Amygdala (tissue), 56 donors: ENCODE data around the gene PCDHB5.
"Not testable (repeated sequence)": the region's sequence is repeated elsewhere in the genome, so short reads cannot be mapped to it uniquely, and the experiment has no call there.

Experiments used
- DNase-seq, 56 donors: peaks; one replicate each; lab custom pipeline; 2025; lab: John Stamatoyannopoulos, UW

Gene PCDHB5

DNA sequence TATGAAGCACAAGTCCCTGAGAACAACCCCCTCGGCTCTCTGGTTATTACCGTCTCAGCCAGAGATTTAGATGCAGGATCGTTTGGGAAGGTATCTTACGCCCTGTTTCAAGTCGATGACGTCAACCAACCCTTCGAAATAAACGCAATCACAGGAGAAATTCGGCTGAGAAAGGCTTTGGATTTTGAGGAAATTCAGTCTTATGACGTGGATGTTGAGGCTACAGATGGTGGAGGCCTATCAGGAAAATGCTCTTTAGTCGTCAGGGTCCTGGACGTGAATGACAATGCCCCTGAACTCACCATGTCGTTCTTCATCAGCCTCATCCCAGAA is 16.0 kb downstream of the PCDHB5 start:
- no peak for DNase-seq

DNA sequence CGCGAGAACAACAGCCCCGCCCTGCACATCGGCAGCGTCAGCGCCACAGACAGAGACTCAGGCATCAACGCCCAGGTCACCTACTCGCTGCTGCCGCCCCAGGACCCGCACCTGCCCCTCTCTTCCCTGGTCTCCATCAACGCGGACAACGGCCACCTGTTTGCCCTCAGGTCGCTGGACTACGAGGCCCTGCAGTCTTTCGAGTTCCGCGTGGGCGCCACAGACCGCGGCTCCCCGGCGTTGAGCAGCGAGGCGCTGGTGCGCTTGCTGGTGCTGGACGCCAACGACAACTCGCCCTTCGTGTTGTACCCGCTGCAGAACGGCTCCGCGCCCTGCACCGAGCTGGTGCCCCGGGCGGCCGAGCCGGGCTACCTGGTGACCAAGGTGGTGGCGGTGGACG is 16.6 kb downstream of the PCDHB5 start:
- not testable (repeated sequence) for DNase-seq

GRCh38 chr5:141152096-141152495 is 17.1 kb downstream of the PCDHB5 start:
- DNase-seq = not testable (repeated sequence)

GRCh38 chr5:141155540-141156374 is 20.8 kb downstream of the PCDHB5 start:
- DNase-seq = peak in 1 of 56 donors; percentile 9

DNA sequence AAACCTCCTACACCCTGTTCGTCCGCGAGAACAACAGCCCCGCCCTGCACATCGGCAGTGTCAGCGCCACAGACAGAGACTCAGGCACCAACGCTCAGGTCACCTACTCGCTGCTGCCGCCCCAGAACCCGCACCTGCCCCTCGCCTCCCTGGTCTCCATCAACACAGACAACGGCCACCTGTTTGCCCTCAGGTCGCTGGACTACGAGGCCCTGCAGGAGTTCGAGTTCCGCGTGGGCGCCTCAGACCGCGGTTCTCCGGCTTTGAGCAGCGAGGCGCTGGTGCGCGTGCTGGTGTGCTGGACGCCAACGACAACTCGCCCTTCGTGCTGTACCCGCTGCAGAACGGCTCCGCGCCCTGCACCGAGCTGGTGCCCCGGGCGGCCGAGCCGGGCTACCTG is 22.4 kb downstream of the PCDHB5 start:
- DNase-seq = not testable (repeated sequence)

DNA sequence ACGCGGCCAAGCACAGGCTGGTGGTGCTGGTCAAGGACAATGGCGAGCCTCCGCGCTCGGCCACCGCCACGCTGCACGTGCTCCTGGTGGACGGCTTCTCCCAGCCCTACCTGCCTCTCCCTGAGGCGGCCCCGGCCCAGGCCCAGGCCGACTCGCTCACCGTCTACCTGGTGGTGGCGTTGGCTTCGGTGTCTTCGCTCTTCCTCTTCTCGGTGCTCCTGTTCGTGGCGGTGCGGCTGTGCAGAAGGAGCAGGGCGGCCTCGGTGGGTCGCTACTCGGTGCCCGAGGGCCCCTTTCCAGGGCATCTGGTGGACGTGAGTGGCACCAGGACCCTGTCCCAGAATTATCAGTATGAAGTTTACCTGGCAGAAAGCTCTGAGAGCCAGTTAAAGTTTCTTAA is 22.9 kb downstream of the PCDHB5 start:
- not testable (repeated sequence) for DNase-seq

DNA sequence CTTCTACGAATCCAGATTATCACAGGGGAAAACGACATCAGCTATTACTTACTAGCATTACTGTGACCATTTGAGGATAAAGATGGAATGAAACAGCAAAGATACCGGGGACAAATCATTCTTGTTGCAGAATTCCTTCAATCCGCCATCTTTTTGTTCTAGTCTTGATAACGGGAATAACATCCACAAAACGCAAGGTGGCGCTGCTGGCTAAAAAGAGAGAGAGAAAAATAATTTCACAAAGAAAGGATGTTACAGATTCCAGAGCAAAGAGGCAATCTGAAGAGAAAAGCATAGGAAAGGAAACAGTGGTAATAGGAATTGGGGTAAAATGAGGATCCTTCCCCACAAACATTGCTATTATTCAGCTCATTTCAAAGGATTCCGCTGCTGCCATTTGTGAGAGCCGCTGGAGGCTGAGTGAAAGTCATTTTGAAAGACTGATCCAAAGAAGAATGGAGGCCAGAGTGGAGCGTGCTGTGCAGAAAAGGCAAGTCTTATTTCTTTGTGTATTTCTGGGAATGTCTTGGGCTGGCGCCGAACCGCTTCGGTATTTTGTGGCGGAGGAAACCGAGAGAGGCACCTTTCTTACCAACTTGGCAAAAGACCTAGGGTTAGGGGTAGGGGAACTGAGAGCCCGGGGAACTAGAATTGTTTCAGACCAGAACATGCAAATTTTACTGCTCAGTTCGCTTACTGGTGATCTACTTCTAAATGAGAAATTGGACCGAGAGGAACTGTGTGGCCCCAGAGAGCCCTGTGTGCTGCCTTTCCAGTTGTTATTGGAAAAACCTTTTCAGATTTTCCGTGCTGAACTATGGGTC is 37.6 kb downstream of the PCDHB5 start, which contains the start of gene PCDHB7:
TSS of gene PCDHB7 (plus strand) at position 264 of the 824 bp plus-strand sequence. CDS start at position 456, 192 bp downstream.
- peak in 4 of 56 donors; percentile 3 to 19 (median 13) for DNase-seq

GRCh38 chr5:141174291-141175104 is 39.5 kb downstream of the PCDHB5 start:
- not testable (repeated sequence) for DNase-seq

- DNase-seq = no peak
These were observed 40.9 kb downstream of the PCDHB5 start for GRCh38 chr5:141175933-141176332.

DNA sequence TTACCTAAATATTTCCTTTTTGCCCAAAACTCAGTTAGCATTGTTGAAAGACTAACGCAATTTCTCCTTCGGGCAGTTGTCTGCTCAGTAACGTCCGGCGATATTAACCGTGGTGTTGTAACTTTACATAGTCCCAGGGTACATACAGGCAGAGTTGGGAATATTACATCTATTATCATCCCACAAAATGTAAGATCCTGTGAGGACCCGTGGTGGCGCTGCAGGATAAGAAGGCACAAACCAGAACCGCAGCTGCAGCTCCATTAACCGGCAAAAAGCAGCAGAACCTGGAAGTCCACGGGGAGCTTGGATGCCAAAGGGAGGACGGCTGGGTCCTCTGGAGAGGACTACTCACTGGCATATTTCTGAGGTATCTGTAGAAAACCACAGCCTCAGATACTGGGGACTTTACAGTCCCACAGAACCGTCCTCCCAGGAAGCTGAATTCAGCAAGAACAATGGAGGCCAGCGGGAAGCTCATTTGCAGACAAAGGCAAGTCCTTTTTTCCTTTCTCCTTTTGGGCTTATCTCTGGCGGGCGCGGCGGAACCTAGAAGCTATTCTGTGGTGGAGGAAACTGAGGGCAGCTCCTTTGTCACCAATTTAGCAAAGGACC is 42.7 kb downstream of the PCDHB5 start, which contains the start of gene PCDHB8:
TSS of gene PCDHB8 (plus strand) at position 214 of the 615 bp plus-strand sequence. CDS start at position 459, 245 bp downstream.
- DNase-seq = not testable (repeated sequence)

DNA sequence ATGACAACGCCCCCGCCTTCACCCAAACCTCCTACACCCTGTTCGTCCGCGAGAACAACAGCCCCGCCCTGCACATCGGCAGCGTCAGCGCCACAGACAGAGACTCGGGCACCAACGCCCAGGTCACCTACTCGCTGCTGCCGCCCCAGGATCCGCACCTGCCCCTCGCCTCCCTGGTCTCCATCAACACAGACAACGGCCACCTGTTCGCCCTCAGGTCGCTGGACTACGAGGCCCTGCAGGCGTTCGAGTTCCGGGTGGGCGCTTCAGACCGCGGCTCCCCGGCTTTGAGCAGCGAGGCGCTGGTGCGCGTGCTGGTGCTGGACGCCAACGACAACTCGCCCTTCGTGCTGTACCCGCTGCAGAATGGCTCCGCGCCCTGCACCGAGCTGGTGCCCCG is 44.4 kb downstream of the PCDHB5 start:
- not testable (repeated sequence) for DNase-seq

- not testable (repeated sequence) for DNase-seq
These were observed 44.9 kb downstream of the PCDHB5 start for GRCh38 chr5:141179876-141180275.

GRCh38 chr5:141180313-141180712 is 45.3 kb downstream of the PCDHB5 start:
- DNase-seq = no peak

DNA sequence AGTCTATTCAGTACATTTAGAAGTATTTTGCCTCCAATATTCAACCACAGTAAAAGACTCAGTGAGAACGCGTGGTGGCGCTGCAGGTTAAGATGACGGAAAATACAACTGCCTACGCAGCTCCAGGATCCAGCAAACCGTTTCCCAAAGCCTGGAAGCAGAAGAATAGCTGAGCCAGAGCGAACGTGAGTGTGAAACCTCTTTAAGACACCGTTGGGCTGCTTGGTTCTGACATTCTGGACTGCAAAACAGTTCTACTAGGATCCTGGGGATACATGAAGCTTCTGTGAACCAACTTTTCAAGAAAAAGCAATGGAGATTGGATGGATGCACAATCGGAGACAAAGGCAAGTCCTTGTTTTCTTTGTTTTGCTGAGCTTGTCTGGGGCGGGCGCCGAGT is 47.2 kb downstream of the PCDHB5 start, which contains the start of gene PCDHB16:
TSS of gene PCDHB16 (plus strand) at position 140 of the 400 bp plus-strand sequence. CDS start at position 313, 173 bp downstream.
- DNase-seq = peak in 15 of 56 donors; percentile 3 to 53 (median 29)

- not testable (repeated sequence) for DNase-seq
These were observed 49.3 kb downstream of the PCDHB5 start for GRCh38 chr5:141184117-141184855.

DNA sequence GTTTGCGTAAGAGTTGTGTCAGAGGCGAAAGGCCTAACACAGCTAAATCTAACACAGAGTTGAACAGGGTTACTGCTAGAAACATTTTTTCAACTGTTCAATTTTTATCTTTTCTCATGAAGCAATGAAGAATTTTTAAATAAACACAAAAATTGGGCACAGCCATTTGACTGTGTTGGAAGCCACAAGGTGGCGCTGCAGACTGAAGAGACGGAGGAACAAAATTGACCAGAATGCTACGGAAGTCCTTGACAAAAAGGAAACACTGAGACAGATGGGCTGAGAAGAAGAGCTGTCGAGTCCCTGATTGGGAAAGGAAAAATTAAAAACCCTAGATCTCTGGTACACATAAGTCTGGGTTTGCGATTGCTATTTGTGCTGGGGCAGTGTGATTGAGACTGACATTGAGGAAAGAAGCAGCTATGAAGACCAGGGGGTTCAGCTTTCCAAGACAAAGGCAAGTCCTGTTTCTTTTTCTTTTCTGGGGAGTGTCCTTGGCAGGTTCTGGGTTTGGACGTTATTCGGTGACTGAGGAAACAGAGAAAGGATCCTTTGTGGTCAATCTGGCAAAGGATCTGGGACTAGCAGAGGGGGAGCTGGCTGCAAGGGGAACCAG is 52.0 kb downstream of the PCDHB5 start, which contains the start of gene PCDHB9:
TSS of gene PCDHB9 (plus strand) at position 265 of the 616 bp plus-strand sequence. CDS start at position 423, 158 bp downstream.
- peak in 2 of 56 donors; percentile 12 to 23 for DNase-seq
